Psoas muscle (tissue), 8 donors: ENCODE results near the gene RDH12. TPM values are rescaled to one million over a fixed set of nuclear protein-coding genes. Genes with fewer than 3 reads are reported as not detected.
"Not testable (repeated sequence)": the region's sequence is repeated elsewhere in the genome, so short reads cannot be mapped to it uniquely, and the experiment has no call there.

Source experiments
- ATAC-seq, 4 donors: fragments of 200-7000 bp; cut with Tn5 transposase; one replicate each; pipeline ENCODE4 v1.9.1; 2020; ENCODE audit warnings: moderate library complexity in 3 of 4, mild to moderate bottlenecking in 2 of 4
- DNase-seq, 2 donors: peaks; one replicate each; pipeline ENCODE4 v3.0.0-alpha.2; 2020
- H3K27ac ChIP-seq: fragments of 200-600 bp; one replicate; pipeline ENCODE4 v1.8.0; 2022
- H3K27me3 ChIP-seq, 3 donors: fragments of 200-600 bp in 1 of 3; one replicate each; pipeline versions ENCODE4 v1.6.1 to v1.8.0; 2013 to 2022; ENCODE audit warnings: low read length in 2 of 3, mild to moderate bottlenecking in 2 of 3, moderate library complexity in 1 of 3; ENCODE audit not compliant: insufficient read depth in 3 of 3
- H3K36me3 ChIP-seq, 2 donors: fragments of 200-600 bp in 1 of 2; one replicate each; pipeline versions ENCODE4 v1.6.1 to v1.8.0; 2013 to 2022; ENCODE audit warnings: low read depth in 1 of 2, mild to moderate bottlenecking in 1 of 2, moderate library complexity in 1 of 2; ENCODE audit not compliant: insufficient read depth in 1 of 2
- H3K4me1 ChIP-seq: fragments of 200-600 bp; one replicate; pipeline ENCODE4 v1.8.0; 2022
- H3K4me3 ChIP-seq: fragments of 200-600 bp; one replicate; pipeline ENCODE4 v1.8.0; 2022; ENCODE audit warnings: mild to moderate bottlenecking
- H3K9me3 ChIP-seq: fragments of 200-600 bp; one replicate; pipeline ENCODE4 v1.8.0; 2022
- CTCF ChIP-seq: fragments of 200-600 bp; IDR thresholded peaks from one replicate; pipeline ENCODE4 v1.8.0; 2022; ENCODE audit warnings: antibody characterized with exemption
- WGBS, 3 donors: extraction: QIAGEN DNeasy Blood & Tissue Kit; methylation state at CpG; one replicate each; pipeline versions ENCODE4 v1.1.6 to v1.1.7; 2013; 5-methylcytosine and 5-hydroxymethylcytosine counted together
- intact Hi-C, 2 donors: fragments of 100-400 bp; cut with DNase I; formaldehyde crosslinking; loops; one replicate each; pipeline versions ENCODE4 v1.11.0 to v1.14.2; 2022
- polyA plus RNA-seq, 3 donors: library from polyadenylated mRNA; stranded (reverse); fragments of 200-250 nt; gene quantifications; one replicate each; pipeline ENCODE4 v1.2.3, GENCODE V29; 2013
- total RNA-seq, 4 donors: library from RNA; stranded (reverse); fragmentation: NEBNext Ultra II Directional in 2 of 4; extraction: Animal tissue kit (Norgen Biotek cat#: 25700) in 2 of 4; gene quantifications; one replicate each; pipeline versions ENCODE4 v1.2.1 to v1.2.4, GENCODE V29; 2021 to 2023
- donor health status: healthy with polysubstance abuse.
- donor health status: DM: no; HTN: no; CAD: no; lungs with moderate emphysema.
- donor health status: Bipolar disorder and iron deficiency.
- donor health status: healthy.
- donor health status: DM: yes; HTN: yes; CAD: no.
- donor health status: DM: no; HTN: no; CAD: no.
- donor health status: DM: no; HTN: no; CAD: no.
- donor health status: DM: yes; HTN: yes; CAD: no.

Gene RDH12
- total and polyA plus RNA-seq, 7 donors = 0.03 TPM; not detected in 6

GRCh38 chr14:67697006-67697405 is 4.7 kb upstream of the RDH12 start:
- Histone ChIP-seq H3K27ac (no peak overlapping the region), H3K9me3 (no peaks in the 10 kb centered on the region), H3K4me3 (no peak overlapping the region), H3K36me3 (peaks cover 0 to 12% of the 10 kb centered on the region in 2 donors), H3K4me1 (peaks cover 8% of the 10 kb centered on the region), H3K27me3 (no peaks in the 10 kb centered on the region)
- WGBS, 3 donors = 59 to 74% (median 67%) methylated on average over 4 of the region's 4 CpGs
- TF ChIP-seq CTCF = no peak
- intact Hi-C loops = no loop called here
- DNase-seq = no peak
- no peak for ATAC-seq

- Histone ChIP-seq H3K9me3 (no peaks in the 10 kb centered on the region), H3K4me3 (no peak overlapping the region), H3K36me3 (peaks cover 0 to 2% of the 10 kb centered on the region in 2 donors), H3K4me1 (peaks cover 8% of the 10 kb centered on the region), H3K27me3 (no peaks in the 10 kb centered on the region), H3K27ac (no peak overlapping the region)
- 61 to 82% (median 71%) methylated on average over 1 of the region's 1 CpG for WGBS, 3 donors
- TF ChIP-seq CTCF = no peak
- DNase-seq (no peak), ATAC-seq (no peak)
- intact Hi-C loops = no loop called here
These were observed 3.5 kb upstream of the RDH12 start for GRCh38 chr14:67698179-67698578.

GRCh38 chr14:67703997-67704396 is 2.3 kb downstream of the RDH12 start:
- no peak overlapping the region for H3K4me3 ChIP-seq
- intact Hi-C loops = loop anchor here (2.0 to 10.0 kb wide), 5 partner anchors 87 to 279 kb away; partner anchors contain the start of gene ARG2 (in 2 of the 2)
- ATAC-seq (no peak), DNase-seq (no peak)
- TF ChIP-seq CTCF = no peak
- no peaks in the 10 kb centered on the region for H3K36me3 ChIP-seq
- no peaks in the 10 kb centered on the region for H3K27me3 ChIP-seq
- H3K4me1 ChIP-seq = no peaks in the 10 kb centered on the region
- H3K27ac ChIP-seq = no peak overlapping the region
- WGBS, 3 donors = 52 to 56% (median 54%) methylated on average over 3 of the region's 3 CpGs
- no peaks in the 10 kb centered on the region for H3K9me3 ChIP-seq

GRCh38 chr14:67704484-67705089 is 2.9 kb downstream of the RDH12 start:
- 0 to 1% (median 0%) methylated on average over 3 of the region's 3 CpGs for WGBS, 3 donors
- Histone ChIP-seq H3K27ac (no peak overlapping the region), H3K36me3 (no peaks in the 10 kb centered on the region), H3K27me3 (no peaks in the 10 kb centered on the region), H3K4me1 (no peaks in the 10 kb centered on the region), H3K4me3 (no peak overlapping the region), H3K9me3 (no peaks in the 10 kb centered on the region)
- TF ChIP-seq CTCF = peak; percentile 70
- intact Hi-C loops = loop anchor here (2.0 to 10.0 kb wide), 5 partner anchors 87 to 280 kb away; partner anchors contain the start of gene ARG2 (in 2 of the 2)
- ATAC-seq = peak; percentile 67 to 91 (median 79)
- no peak for DNase-seq

GRCh38 chr14:67705211-67705610 is 3.5 kb downstream of the RDH12 start:
- no peaks in the 10 kb centered on the region for H3K9me3 ChIP-seq
- no peak for DNase-seq
- TF ChIP-seq CTCF = no peak
- H3K36me3 ChIP-seq = no peaks in the 10 kb centered on the region
- WGBS, 3 donors = 67 to 70% (median 69%) methylated on average over 3 of the region's 3 CpGs
- H3K4me3 ChIP-seq = no peak overlapping the region
- no peak for ATAC-seq
- H3K27me3 ChIP-seq = no peaks in the 10 kb centered on the region
- no peaks in the 10 kb centered on the region for H3K4me1 ChIP-seq
- intact Hi-C loops = loop anchor here (2.0 to 10.0 kb wide), 2 partner anchors 122 to 280 kb away; no protein-coding TSS in a partner anchor
- no peak overlapping the region for H3K27ac ChIP-seq

- not testable (repeated sequence) for DNase-seq, H3K4me1 ChIP-seq, H3K27me3 ChIP-seq, H3K36me3 ChIP-seq, H3K9me3 ChIP-seq, H3K27ac ChIP-seq, H3K4me3 ChIP-seq, ATAC-seq
- intact Hi-C loops = loop anchor here (10.0 kb wide), 1 partner anchor 285 kb away; no protein-coding TSS in a partner anchor
These were observed 7.7 kb downstream of the RDH12 start for GRCh38 chr14:67709346-67709745.

- not testable (repeated sequence) for H3K4me1 ChIP-seq, H3K27ac ChIP-seq, ATAC-seq, H3K36me3 ChIP-seq, H3K4me3 ChIP-seq, H3K9me3 ChIP-seq, H3K27me3 ChIP-seq, DNase-seq
- intact Hi-C loops = loop anchor here (10.0 kb wide), 1 partner anchor 285 kb away; no protein-coding TSS in a partner anchor
- 50 to 64% (median 60%) methylated on average over 1 of the region's 1 CpG for WGBS, 3 donors
These were observed 8.1 kb downstream of the RDH12 start for GRCh38 chr14:67709796-67710195.
